Upper lobe of left lung (tissue), 4 donors: Measurements from ENCODE around the gene ACBD6.

Experiments
- EP300 ChIP-seq, 4 donors: sonication (generic); formaldehyde crosslinking; IDR thresholded peaks; one replicate each; pipeline ENCODE4 v1.5.1; 2017; ENCODE audit warnings: antibody characterized with exemption in 4 of 4, control low read depth in 2 of 4
- POLR2A ChIP-seq, 4 donors: fragments of 450-650 bp; IDR thresholded peaks; one replicate each; pipeline ENCODE4 v1.5.1; 2016 to 2017; ENCODE audit warnings: antibody characterized with exemption in 4 of 4, mild to moderate bottlenecking in 2 of 4
- TF ChIP-seq, protein P1 (sequence below), 6 experiments: fragments of 450-650 bp in 4 of 6; fragments of 200-600 bp in 2 of 6; sonication (generic) in 2 of 6; IDR thresholded peaks; one replicate each; pipeline ENCODE4 v1.5.1; 2016 to 2019; ENCODE audit warnings: antibody characterized with exemption in 6 of 6

DNA sequence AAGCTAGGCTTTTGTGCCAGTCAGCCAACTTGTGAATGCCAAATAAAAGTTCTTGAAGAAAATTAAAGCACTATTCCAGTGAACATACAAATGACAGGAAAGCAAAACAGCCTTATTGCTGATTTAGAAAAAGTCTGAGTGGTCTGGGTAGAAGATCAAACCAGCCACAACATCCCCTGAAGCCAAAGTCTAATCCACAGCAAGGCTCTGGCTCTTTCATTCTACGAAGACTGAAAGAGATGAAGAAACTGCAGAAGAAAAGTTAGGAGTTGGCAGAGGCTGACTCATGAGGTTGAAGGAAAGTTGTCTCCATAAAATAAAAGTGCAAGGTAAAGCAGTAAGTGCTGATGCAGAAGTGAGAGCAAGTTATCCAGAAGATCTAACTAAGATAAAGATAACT lies 206.4 kb downstream of the ACBD6 start:
- TF ChIP-seq, protein P1, sequence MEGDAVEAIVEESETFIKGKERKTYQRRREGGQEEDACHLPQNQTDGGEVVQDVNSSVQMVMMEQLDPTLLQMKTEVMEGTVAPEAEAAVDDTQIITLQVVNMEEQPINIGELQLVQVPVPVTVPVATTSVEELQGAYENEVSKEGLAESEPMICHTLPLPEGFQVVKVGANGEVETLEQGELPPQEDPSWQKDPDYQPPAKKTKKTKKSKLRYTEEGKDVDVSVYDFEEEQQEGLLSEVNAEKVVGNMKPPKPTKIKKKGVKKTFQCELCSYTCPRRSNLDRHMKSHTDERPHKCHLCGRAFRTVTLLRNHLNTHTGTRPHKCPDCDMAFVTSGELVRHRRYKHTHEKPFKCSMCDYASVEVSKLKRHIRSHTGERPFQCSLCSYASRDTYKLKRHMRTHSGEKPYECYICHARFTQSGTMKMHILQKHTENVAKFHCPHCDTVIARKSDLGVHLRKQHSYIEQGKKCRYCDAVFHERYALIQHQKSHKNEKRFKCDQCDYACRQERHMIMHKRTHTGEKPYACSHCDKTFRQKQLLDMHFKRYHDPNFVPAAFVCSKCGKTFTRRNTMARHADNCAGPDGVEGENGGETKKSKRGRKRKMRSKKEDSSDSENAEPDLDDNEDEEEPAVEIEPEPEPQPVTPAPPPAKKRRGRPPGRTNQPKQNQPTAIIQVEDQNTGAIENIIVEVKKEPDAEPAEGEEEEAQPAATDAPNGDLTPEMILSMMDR (IDR thresholded peaks at IDR 0.05) = no peak
- TF ChIP-seq POLR2A (IDR thresholded peaks at IDR 0.05) (no peak), EP300 (IDR thresholded peaks at IDR 0.05) (no peak)
